G401.6 (cell line): ENCODE results near the gene SEC16B.

Experiments
- FAIRE-seq: peaks from 2 replicates; lab custom pipeline; 2012; peaks lifted over from hg19 to GRCh38; lab: Jason Lieb, UNC

The SEC16B gene

DNA sequence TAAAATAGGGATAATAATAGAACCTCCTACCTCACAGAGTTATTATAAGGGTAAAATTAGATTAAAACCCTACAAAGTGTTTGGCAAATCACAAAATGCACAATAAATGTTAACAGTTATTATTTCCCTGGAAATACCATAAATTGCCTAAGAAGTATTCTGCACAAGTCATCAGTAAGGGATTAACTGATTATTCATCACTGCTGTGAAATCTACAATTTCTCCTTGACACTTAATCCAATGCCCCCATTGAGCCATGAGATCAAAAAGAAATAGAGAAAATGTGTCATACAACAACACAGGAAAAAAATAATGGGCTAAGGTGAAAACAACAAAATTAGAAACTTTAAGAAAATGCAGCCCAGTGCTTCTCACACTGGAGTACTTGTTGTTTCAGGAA lies 6.7 kb upstream of the SEC16B start:
- FAIRE-seq, result no peak

DNA sequence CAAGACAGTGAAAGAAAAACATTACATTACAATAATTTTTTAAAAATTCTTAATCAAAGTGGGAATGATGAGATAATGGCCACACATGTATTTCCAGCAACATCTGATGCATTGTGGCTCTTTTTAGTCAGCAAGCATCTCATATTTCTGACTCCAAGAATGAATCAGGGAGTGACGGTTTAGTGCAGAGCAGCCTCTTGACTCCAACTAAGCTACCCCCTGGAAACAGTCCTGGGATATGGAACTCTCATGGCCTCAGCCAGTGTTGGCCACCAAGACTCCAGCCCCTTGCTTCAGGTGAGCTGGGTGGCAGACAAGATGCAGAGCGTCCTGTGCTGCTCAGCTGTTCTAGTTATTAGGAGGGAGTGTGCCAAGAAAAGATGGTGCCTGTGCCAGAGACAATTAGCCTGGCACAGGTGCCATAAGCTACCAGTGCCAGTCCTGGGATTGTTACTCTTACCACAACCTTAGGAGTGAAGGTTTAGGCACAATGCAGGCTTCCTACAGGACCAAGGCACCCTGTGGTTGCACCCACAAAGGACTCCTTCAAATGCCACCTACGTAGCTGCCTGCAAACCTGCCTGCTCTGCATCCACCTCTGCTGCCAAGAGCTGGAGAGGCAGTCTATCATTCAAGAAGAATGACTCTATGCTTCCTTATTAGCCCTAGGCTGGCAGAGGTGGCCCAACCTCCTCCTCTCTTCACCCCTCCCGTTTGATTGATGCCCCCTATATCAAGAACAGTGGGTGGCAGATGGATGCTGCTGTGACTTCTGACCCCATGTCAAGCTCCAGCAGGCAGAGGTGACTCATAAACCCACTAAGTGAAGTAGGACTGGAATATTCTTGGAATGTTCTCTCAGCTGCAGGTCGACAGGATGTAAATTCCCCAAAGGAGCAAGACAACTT lies 6.0 kb upstream of the SEC16B start:
- FAIRE-seq, result no peak

DNA sequence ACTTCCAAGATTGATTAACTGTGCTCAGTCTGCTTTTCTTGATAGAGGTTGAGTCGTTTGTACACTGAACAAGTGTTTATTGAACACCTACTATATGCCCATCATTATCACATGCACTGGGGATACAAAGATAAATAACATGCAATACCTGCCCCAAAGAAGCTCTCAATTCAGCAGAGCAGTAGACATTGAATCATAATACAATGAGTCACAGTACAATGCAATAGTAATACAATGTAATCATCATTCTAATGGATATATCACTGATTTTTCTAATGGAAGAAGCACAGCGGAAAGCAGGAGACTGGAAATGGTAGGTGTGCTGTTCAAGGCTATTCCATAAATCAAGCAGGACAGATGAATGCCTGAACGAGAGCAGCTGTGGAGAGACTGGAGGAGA lies 3.7 kb upstream of the SEC16B start:
- no peak for FAIRE-seq

DNA sequence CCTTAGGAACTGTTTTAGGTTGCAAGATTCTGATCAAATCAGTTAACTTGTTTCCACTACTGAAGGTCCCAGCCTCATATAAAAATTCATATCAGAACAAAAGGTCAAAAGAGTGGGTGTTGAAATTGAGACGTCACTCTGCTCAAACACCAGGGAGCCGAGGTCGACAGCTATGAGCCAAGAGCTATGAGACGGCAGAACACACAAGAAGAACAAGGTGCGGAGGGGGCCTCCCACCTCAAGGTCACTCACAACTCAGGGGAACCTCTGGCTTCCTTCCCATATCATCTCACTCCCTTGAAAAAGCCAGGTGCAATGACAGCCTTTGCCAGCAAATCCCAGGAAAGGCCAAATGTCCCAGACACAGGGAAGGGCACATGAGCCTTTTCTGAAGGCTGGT lies 749 bp downstream of the SEC16B start:
- no peak for FAIRE-seq

DNA sequence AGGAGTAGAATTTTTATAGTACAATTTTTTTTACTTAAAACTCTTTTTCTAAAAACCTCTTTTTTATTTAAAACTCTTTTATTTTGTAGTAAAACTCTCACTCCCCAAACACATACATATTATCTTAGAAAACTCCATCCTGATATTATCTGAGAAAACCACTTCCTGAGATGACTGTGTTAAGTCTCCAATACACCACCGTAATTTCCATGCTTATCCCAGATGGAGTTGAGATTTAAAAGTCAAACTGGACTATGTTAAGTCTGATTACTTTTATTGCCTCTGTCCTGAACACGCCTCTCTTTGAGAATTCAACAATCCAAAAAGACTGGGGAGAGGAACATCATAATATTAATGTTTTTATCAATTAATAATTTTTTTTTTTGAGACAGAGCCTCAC lies 3.7 kb downstream of the SEC16B start:
- no peak for FAIRE-seq

DNA sequence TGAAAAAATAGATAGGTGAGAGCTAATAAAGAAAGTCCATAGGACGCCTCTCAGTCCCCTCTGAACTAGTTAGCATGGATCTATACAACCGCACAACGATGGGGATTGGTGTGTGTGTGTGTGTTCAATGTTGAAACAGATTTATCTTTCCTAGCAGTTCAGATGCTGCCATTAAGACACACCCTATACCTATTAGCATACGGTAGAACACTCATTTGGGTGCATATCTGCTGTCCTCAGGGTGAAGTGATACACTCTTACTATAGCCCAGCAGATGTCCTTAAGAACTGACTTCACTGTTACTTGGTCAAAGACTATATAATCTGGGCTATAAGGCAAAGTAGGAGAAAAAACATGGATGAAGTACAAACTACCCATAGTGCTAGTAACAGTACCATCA lies 4.6 kb downstream of the SEC16B start:
- FAIRE-seq, result no peak

DNA sequence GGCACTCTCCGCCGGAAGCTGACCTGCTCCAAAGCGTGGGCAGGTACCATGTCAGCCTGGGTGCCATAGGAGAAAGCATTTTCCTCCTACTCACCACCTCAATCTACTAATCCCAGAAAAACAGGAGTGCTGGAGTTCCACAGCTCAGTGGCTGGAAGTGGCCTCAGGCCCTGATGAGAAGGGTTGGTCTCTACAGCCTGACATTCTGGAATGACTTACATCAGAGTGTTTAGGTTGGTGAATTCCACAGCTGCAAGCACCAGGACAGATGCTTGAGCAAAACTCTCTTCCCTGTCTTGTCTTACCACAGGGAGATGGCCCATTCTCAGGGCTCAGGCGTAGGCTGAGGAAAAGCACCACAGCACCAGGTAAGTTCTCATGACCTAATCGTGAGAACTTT lies 5.5 kb downstream of the SEC16B start:
- no peak for FAIRE-seq

DNA sequence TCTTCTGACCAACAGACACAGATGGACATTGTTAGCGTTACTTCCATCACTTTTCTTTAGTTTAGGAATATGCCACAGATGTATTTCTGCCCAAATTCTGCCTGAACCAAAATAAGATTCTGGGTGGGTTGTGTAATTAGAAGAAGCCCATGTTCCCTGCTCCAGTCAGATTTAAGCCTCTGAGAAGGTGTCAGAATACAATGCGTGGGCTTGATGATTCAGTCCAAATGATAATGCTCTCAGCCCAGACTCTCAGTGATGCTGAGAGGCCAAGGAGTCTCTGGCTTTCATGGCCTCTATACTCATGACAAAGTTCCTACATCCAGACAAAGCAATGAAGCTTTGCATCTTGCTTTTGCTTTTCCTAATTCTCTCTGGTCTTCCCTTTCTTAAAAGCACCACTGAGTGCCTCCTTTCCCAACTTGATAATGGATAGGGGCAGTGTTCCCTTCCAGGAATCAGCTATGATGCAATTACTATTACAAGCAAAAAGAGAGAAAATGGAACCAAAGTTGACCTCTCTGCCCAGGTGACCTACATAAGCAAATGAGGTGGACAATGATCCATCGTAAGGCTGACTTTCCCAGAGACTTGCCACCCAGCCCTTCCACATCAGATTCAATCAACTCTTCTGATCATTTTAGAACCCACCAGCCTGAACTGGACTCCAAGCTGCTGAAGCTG lies 8.8 kb downstream of the SEC16B start:
- no peak for FAIRE-seq

DNA sequence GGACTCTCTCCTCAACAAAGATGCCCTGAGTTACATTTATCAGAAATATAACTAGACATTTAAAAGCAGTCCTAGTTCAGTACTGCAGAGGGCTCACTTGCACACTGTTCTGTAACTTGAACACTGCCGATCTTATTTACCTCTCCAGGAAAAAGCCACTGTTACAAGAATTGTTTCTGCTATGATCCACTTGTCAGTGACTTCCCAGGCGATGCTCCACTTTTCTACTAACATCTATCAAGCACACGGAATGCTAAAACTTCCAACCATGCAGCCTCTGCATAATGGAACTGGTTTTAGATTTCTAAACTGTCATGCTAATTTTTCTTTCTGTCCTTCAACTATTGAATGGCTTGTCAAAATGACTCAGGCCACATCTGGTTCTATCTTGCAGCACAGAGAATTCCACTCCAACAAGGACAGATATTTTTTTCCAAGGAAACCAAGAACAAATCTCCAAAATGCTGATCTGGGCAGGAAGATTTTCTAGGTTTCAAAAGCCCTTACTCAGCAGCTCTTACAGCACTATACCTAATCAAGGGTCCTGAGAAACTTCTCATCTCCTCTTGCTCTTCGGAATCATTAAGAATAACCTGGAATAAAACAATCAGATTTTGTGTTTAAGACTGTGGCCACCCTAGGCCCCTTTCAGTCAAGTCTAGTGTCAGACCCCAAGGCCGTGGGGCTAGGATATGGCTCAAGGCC lies 9.9 kb downstream of the SEC16B start:
- no peak for FAIRE-seq

DNA sequence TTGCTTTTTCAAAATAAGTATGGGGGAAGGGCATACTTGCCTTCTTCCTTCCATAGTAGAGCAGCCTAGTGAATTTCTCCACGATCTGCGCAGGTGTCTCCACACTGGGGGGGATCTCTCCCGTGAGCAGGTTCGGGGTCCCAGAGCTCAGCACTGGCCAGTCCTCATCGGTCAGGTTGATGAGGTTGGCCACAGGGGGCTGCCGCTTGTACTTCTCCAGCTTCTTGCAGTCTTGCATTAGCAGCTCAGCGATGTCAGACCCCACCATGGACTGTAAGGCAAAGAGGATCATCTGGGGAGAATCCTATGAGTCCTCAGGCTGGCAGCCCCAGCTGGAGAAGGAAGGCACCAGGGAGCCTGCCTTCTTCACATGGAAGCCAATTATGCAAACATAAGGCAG lies 11.8 kb downstream of the SEC16B start:
- no peak for FAIRE-seq

DNA sequence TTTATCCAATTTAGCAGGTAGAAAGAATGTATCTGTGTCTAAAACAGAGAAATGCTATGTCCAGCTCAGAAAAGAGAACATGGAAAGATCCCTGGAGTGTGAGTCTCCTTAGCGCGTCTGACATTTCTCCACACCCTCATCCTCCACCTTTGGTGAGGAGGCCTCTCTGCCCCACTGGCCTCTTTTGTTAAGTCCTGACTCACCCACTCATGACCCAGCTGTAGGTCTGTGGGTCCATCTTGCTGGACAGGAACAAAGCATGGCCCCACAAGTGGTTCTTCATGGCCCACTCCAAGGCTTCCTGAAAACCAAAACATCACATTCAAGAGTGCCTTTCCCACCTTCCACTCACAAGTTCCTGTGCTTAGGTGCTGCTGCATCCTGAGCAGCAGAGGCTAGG lies 15.8 kb downstream of the SEC16B start:
- FAIRE-seq, result no peak

DNA sequence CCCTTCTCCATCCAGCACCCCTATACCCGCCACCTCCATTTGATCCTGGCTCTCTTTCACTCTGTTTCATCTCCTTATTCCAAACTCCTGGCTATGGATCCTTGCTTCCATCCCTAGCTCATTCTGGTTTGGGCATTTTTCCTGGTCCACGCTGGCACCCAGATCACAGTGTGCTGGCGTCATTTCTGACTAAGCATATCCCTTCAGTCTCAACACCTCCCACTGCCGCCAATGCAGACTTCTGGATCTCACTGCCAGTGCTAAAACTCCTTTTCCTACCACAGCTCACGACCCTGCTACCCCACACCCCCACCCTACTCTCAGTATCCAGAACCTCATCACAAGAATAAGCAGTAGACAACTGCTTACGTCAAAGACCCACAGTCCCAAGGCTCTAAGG lies 16.3 kb downstream of the SEC16B start:
- FAIRE-seq, result no peak

DNA sequence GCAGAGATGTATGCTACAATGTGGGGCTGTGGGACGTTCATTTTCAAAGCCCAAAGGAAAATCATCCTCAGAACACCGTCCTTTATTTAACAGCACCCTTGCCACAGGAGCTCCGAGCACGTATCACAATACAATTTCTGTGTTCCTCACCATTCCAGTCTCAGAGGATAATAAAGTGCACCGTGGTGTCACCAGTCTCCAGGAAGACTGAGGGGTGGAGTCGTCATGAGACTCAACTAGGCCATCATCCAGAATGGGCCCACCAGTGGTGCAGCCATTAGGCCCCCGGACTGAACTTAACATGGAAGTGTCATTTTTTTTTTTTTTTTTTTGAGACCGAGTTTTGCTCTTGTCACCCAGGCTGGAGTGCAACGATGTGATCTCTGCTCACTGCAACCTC lies 17.2 kb downstream of the SEC16B start:
- FAIRE-seq, result no peak

DNA sequence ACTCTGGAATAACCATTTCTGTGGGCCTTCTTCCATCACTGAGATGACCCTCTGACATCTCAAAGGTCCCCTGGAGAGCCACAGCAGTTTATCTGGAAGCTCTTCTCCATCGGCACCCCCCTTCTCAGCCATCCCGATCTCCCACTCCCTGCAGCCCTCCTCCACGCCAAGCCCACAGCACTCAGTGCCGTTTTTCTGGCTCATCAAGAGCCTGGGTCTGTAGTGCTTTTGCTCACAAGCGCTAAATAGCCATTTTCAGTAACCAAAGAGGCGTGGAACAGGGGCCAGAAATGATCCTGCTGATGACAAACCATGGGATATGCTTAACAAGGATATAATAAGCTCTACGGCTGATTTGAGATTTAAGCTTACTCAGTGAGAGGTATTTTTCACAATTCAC lies 17.6 kb downstream of the SEC16B start:
- FAIRE-seq, result no peak

DNA sequence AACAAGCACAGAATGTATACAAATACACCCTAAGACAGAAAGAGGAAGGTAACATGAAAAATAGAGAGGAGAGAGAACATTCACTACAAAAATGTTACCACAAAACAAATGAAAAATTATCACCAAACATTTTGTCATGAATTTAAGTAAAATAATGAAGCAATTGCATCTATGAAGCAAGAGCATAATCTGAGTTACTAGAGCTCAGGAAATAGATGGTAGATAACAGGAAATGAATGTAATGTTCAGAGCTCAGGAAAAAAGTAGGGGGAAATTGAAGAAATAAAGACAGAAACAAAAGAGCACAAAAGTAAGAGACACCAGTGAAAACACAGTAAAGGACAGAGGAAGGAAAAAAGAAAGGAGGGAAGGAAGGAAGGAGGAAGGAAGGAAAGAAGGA lies 19.4 kb downstream of the SEC16B start:
- FAIRE-seq, result no peak

DNA sequence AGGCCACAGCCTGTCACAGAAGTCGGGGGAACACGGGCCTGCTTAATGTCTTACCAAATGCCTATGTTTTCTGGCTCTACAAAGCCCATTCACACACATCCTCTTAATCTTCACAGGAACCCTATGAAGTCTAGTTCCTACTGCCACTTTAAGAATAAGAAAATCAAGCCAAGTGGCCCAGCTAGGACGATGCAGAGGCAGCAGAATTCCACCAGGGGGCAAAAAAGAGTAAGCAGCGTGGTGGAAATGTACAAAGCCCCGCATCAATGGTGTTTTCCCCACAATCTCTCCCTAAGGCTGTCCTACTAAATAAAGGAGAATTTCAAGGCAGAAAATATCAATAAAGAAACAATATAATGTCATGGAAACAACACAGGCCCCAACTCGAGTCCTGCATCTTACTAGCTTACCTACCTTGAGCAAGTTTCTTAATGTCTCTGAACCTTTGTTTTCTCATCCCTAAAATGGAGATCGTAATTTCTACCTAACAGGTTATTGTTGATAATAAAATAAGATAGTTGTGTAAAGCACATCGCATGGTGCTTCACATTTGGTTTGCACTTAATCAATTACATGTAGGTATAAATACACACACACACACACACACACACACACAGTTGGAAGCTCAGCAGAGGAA lies 21.4 kb downstream of the SEC16B start:
- FAIRE-seq, result peak; percentile 87

DNA sequence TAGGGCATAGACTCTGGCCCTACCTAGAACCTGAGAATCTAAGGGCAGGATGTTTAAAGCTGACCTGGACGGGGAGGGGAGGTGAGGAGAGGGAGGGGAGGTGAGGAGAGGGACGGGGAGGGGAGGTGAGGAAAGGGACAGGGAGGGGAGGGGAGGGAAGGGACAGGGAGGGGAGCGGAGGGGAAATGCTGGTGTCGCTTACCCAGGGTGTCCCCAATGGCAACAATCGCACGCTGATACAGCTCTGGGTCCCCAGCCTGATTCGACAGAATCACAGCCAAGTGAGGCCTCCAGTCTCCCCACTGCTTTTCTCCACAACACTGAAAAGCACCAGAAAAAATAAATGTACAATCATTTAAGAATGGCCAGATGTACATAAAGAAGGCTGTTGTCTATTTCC lies 22.2 kb downstream of the SEC16B start:
- FAIRE-seq, result no peak

DNA sequence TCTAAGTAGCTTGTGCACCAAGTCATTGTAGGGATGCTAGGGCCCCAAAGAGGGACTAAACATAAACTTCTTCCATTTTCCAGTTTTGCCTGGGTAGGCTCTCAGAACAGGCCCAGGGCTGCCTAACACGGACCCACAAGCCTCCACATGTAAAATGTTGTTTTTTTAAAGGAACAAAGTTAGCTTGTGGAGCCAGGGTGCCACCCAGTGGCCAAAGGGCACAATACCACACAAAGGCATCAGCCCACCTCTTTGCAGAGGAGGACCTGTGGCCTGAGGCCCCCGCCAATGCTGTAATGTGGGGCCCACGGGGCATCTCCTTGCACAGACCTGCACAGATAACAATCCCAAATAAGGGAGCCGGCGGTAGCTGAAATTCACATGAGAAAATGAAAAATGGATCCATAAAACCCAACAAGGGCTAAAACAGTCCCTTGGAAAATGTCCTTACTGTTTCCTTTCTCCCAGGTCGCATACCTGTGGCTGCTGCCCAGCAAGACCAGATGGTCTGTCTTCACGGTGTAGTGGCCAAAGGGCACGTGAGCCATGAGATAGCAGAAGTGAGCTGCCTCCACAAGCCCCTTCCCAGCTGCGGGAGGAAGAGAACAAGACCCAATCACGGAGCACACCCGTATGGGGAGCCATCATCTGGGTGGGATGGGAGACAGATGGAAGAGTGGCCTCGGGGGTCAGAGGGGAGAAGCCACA lies 23.8 kb downstream of the SEC16B start:
- no peak for FAIRE-seq

DNA sequence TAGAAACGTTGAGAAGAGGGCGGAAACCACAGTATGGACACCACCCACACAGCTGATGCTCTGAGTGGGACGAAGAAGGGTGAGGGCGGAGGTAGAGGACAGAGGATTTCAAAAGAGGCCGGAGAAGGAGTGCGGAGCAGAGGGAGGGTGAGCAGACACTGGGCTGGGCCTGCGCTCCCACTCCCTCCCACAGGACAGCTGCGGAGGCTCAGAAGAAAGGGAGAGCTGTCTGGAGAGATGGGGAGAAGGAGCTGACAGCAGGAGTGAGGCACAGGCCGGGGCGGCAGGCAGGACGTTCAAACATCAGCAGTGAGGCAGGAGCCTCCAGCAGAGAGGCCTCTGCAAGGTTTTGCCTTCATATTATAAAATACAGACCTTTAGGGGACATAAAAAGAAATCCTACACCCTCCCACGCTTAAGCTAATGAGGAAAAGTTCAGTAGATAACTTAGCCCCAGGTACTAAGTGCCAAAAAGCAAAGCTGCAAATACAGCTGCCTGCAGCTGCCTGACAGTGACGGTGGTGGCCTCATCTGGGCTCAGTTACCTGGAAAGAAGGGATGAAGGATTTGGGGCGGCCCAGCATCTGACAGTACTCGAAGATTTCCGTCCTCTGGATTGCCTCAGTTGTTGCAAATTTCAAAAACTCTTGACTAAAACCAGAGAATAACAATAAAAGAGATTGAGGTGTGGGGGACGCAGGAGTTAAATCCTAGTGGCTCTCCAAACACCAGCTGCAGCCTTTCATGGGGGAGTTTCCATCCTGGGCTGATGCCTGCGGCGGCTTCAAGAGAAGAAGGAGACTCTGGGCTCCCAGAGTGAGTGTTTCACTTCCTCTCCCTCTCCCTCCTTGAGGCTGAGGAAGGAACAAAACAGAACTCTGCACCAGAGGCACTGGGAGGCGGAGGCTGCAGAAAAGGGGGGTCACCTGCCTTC lies 25.6 kb downstream of the SEC16B start:
- no peak for FAIRE-seq

DNA sequence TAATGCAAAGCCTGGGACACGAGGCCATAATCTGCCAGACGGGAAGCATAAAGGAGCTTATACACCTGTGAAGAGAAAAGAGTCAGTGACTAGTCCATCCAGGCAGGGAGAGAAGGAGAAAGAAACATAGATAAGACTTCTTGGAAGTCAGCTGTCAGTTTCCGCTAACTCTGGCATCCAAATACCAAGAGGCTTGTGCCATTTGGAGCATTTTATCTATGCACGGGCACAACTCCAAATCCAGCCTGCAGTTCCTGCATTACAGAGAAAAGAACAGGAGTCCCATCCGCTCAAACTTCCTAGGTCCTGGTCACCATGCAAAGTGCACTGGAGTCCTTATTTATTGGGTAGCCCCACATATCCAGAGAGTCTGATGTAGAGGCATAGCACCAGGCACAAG lies 27.9 kb downstream of the SEC16B start:
- FAIRE-seq, result no peak

DNA sequence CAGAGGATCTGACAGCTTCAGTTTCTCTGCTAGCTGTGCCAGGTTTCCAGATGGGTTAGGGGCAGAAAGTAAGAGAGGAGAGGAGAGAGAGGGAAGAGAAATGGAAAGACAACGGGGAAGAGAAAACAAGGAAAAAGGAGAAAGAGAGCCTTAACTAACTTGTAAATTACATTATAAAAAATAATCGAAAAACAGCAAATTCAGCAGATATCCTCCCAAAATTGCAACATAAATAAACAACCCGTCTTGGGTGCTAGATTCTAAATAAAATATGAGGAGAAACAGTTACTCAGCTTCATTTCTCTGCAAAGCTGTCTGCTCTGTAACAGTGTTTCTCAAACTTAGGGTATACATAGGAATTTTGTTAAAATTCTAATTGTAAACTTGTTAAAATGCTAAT lies 29.2 kb downstream of the SEC16B start:
- FAIRE-seq, result no peak
